ENCODE measurements around the gene CLMN. TPM values are rescaled to one million over a fixed set of nuclear protein-coding genes. Genes with fewer than 3 reads are reported as not detected.

Gene CLMN
- total and polyA plus RNA-seq, 2 of the 13 experiments (the other 11 are each of a cell fraction or from before 2014, with no cell fraction given): 15.1 to 16.7 TPM

- TF ChIP-seq ZHX2 (IDR thresholded peaks at IDR 0.05; ENCODE audit: low read depth): no peak; the same call in 1 of the 2 replicates
- TF ChIP-seq ZHX2 (CRISPR knock-in tag; IDR thresholded peaks at IDR 0.05; ENCODE audit: borderline replicate concordance): 0 out of 2 replicates have a peak, but pooled peaks have one; percentile 37
- TF ChIP-seq ARID4A (CRISPR knock-in tag; IDR thresholded peaks at IDR 0.05; ENCODE audit: borderline replicate concordance): peak; percentile 38; the same call in 1 of the 2 replicates
- peak; percentile 36; the same call in 1 of the 2 replicates for TF ChIP-seq ARID5B (CRISPR knock-in tag; IDR thresholded peaks at IDR 0.05)
- no peak for TF ChIP-seq SP1 (IDR thresholded peaks at IDR 0.05)
- TF ChIP-seq SP1 (CRISPR knock-in tag; IDR thresholded peaks at IDR 0.05): peak; percentile 70
- no peak for TF ChIP-seq ZNF326 (CRISPR knock-in tag; IDR thresholded peaks at IDR 0.05; ENCODE audit: borderline replicate concordance)
- no peak for TF ChIP-seq ZNF101 (CRISPR knock-in tag; IDR thresholded peaks at IDR 0.05; ENCODE audit: borderline replicate concordance, low read depth)
- TF ChIP-seq JUN (CRISPR knock-in tag; IDR thresholded peaks at IDR 0.05): no peak
- TF ChIP-seq ZXDC (CRISPR knock-in tag; IDR thresholded peaks at IDR 0.05): no peak
Measured at GRCh38 chr14:95157327-95158189, 162.2 kb downstream of the CLMN start, which contains the start of gene DICER1 (continued).

Measured in HepG2 (cell line).